WI38 (cell line): Measurements from ENCODE around the gene TCHP.

ENCODE experiments used
- H3K4me3 ChIP-seq: 2 replicates; pipeline ENCODE4 v1.5.1; 2011; ENCODE audit warnings: low read depth, mild to moderate bottlenecking, control low read depth, low read length
- TF ChIP-seq, protein P1 (sequence below): IDR thresholded peaks from 2 replicates; pipeline ENCODE4 v1.5.1; 2012; ENCODE audit warnings: low read depth, mild to moderate bottlenecking, control low read depth, low read length

The TCHP gene

DNA sequence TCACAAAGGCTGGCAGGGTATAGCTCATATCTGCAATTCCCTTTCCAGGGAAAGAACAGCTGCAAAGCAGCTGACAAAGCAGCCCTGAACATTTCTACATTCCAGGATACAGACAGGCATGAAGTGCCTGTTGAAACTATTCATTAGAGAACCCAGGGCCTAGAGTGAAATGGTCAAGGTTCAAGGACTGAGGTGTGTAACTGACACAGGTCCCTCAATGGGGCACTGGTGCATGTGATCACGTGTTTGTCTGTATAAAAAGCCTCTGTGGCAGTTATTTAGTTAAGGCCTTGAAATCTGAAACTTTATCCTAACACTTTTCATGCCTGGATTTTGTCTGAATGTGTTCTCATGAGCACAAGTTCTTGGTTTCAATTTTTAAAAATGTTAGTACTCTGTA lies 49.0 kb downstream of the TCHP start:
- TF ChIP-seq, protein P1, sequence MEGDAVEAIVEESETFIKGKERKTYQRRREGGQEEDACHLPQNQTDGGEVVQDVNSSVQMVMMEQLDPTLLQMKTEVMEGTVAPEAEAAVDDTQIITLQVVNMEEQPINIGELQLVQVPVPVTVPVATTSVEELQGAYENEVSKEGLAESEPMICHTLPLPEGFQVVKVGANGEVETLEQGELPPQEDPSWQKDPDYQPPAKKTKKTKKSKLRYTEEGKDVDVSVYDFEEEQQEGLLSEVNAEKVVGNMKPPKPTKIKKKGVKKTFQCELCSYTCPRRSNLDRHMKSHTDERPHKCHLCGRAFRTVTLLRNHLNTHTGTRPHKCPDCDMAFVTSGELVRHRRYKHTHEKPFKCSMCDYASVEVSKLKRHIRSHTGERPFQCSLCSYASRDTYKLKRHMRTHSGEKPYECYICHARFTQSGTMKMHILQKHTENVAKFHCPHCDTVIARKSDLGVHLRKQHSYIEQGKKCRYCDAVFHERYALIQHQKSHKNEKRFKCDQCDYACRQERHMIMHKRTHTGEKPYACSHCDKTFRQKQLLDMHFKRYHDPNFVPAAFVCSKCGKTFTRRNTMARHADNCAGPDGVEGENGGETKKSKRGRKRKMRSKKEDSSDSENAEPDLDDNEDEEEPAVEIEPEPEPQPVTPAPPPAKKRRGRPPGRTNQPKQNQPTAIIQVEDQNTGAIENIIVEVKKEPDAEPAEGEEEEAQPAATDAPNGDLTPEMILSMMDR: no peak

DNA sequence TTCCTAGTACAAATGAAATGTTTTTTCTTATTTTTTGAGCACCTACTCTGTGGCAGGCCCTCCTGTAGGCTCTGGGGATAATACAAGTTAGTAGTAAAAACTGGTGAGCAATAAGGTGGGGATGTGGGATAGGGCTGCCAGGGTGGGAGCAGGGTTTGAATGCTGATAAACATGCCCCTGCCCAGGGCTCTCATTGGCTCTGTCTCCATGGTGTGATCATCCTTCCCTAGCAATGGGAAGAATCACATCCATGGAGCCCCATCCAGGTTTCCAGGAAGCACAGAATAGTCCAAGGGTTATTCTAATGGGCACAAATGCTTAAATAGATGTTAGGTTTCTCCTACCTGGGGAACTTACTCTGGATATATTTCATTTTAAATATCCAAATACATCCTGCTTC lies 50.6 kb downstream of the TCHP start:
- TF ChIP-seq, protein P1: no peak
- H3K4me3 ChIP-seq: no peak overlapping the region

More for the DNA sequence above, 49.0 kb downstream of the TCHP start:
- H3K4me3 ChIP-seq: no peak overlapping the region

DNA sequence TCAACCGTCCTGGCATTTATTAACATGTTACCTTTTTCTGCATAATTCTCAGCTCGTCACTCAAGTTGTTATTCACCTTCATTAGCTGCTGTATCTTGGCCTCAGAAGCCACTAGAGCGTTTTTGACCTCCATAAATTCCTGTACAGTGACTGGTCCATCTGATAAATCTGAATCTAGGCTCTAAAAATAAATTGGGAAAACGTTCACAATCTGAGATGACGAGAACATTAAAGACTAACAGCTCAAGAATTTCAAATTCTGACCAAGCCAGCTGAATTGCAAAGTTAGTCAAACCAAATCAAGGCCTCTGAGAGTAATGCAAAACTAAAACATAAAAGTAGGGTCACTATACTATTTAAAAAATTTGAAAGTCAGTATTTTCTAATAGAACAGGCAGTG lies 51.1 kb downstream of the TCHP start:
- no peak overlapping the region for H3K4me3 ChIP-seq
- TF ChIP-seq, protein P1: no peak

DNA sequence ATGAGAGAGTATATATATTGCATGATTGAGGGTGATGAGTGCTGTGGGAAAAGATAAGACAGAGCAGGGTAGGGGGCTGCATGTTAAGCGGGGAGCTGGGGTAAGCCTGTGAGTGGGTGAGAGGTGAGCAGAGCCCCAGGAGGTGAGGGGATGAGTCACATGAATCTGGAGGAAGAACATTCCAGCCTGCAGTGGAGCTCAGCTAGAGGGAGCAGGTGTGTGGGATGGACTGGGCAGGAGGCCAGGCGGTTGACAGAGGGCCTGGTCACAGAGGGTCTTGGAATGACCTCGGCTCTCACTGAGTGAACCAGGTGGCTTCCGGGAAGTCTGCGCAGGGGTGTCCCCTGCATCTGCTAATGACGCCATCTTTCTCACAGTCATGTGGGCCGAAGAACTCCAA lies 51.7 kb downstream of the TCHP start:
- H3K4me3 ChIP-seq: 0 out of 2 replicates have a peak overlapping the region, but pooled peaks have one; percentile 4

DNA sequence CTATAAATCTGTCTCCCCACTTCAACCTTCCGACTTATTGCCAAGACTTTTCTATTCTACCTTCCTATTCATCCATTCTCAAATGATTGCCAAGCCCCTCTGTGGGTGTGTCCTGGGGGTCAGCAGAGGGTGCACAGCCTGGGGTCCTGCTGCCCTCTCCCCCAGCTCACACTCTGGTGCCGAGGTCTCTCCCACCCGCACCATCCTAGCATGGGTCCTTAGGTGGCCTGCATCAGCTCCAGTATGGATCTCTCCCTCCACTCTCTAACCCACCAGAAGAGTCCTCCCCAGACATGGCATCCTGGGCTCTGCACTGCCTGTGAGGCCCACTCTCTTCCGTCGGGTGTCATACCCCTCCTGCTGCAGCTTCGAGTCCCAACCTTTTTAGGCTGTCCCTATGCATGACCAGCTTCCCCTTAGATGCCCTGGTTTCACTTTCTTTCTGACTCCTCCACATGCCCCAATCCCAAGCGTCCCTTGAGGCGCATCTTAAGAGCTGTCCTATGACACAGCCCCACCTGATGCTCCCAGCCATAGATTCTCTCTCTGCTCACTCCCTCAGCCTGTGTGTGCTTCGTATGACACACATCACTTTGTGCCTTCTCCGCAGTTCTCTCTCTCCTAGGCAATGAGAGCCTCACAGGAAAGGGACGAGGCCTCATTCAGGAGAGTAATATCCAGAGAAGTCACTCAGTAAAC lies 52.2 kb downstream of the TCHP start:
- H3K4me3 ChIP-seq: no peak overlapping the region
- TF ChIP-seq, protein P1: no peak

More for the DNA sequence above, 51.7 kb downstream of the TCHP start:
- TF ChIP-seq, protein P1: no peak

DNA sequence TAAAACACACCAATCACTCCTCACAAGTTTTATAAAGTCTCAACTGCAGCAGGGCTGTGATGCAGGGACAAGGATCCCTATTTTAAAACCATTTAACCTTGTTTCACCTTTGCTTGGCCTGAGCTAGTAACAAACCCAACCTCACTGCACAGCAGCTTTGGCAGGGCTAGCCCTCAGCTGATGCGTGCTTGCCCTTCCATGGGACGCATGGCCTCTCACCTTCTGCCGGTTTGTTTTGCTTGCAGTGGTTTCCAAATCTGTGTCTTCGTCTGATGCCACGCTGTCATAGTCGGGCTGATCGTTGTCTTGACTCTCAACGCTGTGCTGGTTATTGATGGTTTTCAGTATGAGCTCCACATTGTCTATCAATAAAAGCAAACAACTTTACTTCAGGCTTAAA lies 52.8 kb downstream of the TCHP start:
- TF ChIP-seq, protein P1: no peak

DNA sequence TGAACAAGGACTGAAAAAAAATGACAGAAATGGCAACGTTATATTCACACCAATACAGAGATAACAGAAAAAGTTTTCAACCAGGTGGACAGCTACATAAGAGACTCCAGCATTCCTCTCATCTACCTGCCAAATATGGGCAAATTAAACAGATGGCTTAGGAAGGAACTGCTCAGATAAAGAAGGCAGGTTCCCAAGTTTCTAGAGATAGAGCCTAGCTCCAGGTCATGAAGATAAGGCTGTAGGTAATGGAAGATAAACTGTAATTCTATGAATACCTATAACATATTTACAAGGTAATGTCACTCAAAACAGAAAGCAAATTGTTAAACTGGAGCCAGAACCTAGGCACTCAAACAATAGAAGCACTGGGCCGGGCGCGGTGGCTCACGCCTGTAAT lies 53.6 kb downstream of the TCHP start:
- TF ChIP-seq, protein P1: no peak
- H3K4me3 ChIP-seq: no peak overlapping the region

More for the DNA sequence above, 52.8 kb downstream of the TCHP start:
- H3K4me3 ChIP-seq: no peak overlapping the region
